ENCODE results near the gene OR2A7. TPM values are rescaled to one million over a fixed set of nuclear protein-coding genes. Genes with fewer than 3 reads are reported as not detected.
"Not testable (repeated sequence)": the region's sequence is repeated elsewhere in the genome, so short reads cannot be mapped to it uniquely, and the experiment has no call there.

Gene OR2A7, protein sequence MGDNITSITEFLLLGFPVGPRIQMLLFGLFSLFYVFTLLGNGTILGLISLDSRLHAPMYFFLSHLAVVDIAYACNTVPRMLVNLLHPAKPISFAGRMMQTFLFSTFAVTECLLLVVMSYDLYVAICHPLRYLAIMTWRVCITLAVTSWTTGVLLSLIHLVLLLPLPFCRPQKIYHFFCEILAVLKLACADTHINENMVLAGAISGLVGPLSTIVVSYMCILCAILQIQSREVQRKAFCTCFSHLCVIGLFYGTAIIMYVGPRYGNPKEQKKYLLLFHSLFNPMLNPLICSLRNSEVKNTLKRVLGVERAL
- polyA plus RNA-seq, result 16.7 TPM
- long read RNA-seq, donor 1, partial matches to known transcripts, result 0 of 2 reads
- long read RNA-seq, donor 1, other reads (novel, unspliced or antisense), result 0 of 2 reads
- long read RNA-seq, donor 2, transcript OR2A7-201 (1 exons, 1,116 nt), result major isoform, 6 of 6 reads
- long read RNA-seq, donor 2, partial matches to known transcripts, result 0 of 6 reads
- long read RNA-seq, donor 2, other reads (novel, unspliced or antisense), result 0 of 6 reads
- long read RNA-seq, donor 3, partial matches to known transcripts, result 0 of 2 reads
- long read RNA-seq, donor 3, other reads (novel, unspliced or antisense), result 0 of 2 reads
- long read RNA-seq, donor 4, partial matches to known transcripts, result 0 of 1 reads
- long read RNA-seq, donor 4, other reads (novel, unspliced or antisense), result 0 of 1 reads
- long read RNA-seq, donor 5, partial matches to known transcripts, result 0 of 2 reads
- long read RNA-seq, donor 5, other reads (novel, unspliced or antisense), result 0 of 2 reads
- long read RNA-seq, donor 6, partial matches to known transcripts, result 0 of 4 reads
- long read RNA-seq, donor 6, other reads (novel, unspliced or antisense), result 0 of 4 reads
- long read RNA-seq, donor 7, result 0 reads
- long read RNA-seq, donor 8, partial matches to known transcripts, result 0 of 4 reads
- long read RNA-seq, donor 8, other reads (novel, unspliced or antisense), result 0 of 4 reads
- long read RNA-seq, donor 9, partial matches to known transcripts, result 0 of 1 reads
- long read RNA-seq, donor 9, other reads (novel, unspliced or antisense), result 0 of 1 reads
- long read RNA-seq, donor 10, partial matches to known transcripts, result 0 of 3 reads
- long read RNA-seq, donor 10, other reads (novel, unspliced or antisense), result 0 of 3 reads
- long read RNA-seq, donor 11, partial matches to known transcripts, result 0 of 2 reads
- long read RNA-seq, donor 11, other reads (novel, unspliced or antisense), result 0 of 2 reads

DNA sequence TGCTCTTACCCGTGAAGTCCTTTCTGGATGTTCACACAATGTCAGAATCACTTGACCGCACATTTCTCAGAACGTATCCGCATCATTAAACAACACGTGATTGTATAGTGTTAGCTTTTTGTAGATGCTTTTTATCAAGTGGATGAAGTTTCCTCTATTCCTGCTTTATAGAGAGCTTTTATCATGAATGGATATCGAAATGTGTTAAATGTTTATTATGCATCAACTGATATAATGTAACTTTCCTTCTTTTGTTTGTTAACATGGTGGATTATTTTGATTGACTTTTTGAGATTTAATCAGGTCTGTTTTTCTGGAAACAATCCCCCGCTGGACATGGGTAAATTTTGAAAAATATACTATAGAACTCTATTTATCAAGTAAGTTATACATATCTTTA, at the start of gene OR2A7:
Gene OR2A7, minus strand, starts transcription at position 101 of the 400 bp plus-strand sequence. CDS start 5,164 bp downstream, outside the sequence.
- H3K27me3 ChIP-seq (ENCODE audit: control insufficient read depth, insufficient read depth, low read length); H3K4me1 ChIP-seq (ENCODE audit: control insufficient read depth, insufficient read depth, low read length); H3K27ac ChIP-seq (ENCODE audit: low read length); H3K9me3 ChIP-seq (ENCODE audit: control insufficient read depth, low read depth, low read length); H3K4me3 ChIP-seq (ENCODE audit: low read length); H3K36me3 ChIP-seq (ENCODE audit: control insufficient read depth, insufficient read depth, low read length); DNase-seq: not testable (repeated sequence)
- WGBS (ENCODE audit: insufficient coverage, low lambda C conversion rate), result no CpG with 5 or more reads among the region's 7 CpGs

DNA sequence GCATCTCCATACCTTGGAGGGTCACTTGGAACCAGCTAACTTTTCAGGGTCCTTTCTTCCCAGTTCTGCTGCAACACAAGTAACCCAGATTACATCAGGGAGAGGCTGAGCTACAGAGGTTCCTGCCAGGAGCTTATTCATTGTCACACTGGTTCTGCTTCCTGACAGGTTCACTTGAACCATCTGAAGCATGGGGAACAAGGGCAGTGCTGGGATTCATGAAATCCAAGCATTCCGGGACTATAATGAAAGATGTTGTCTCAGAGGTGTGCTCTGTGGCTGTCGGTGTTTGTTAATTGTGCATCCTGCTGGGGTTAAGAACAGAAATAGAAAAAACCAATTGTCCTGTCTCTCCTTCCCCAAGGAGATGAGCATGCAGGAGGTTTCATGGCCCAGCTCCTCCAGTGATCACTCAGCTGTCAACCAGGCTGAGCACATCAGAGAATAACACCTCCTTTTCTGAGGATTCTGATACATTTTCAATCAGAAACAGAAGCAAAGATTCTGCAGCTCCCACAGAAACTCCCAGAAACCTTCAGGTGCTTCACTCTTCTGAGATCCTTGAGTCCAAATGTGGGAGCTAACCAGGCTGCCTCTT, 47.4 kb upstream of the OR2A7 start, which contains the start of gene OR2A1:
Gene OR2A1, plus strand, starts transcription at position 548 of the 598 bp plus-strand sequence. CDS start 5,706 bp downstream, outside the sequence.
- H3K9me3 ChIP-seq (ENCODE audit: control insufficient read depth, low read depth, low read length); H3K27me3 ChIP-seq (ENCODE audit: control insufficient read depth, insufficient read depth, low read length); H3K36me3 ChIP-seq (ENCODE audit: control insufficient read depth, insufficient read depth, low read length); H3K4me1 ChIP-seq (ENCODE audit: control insufficient read depth, insufficient read depth, low read length); H3K4me3 ChIP-seq (ENCODE audit: low read length); H3K27ac ChIP-seq (ENCODE audit: low read length); DNase-seq: not testable (repeated sequence)
- WGBS (ENCODE audit: insufficient coverage, low lambda C conversion rate), result no CpG with 5 or more reads among the region's 2 CpGs

DNA sequence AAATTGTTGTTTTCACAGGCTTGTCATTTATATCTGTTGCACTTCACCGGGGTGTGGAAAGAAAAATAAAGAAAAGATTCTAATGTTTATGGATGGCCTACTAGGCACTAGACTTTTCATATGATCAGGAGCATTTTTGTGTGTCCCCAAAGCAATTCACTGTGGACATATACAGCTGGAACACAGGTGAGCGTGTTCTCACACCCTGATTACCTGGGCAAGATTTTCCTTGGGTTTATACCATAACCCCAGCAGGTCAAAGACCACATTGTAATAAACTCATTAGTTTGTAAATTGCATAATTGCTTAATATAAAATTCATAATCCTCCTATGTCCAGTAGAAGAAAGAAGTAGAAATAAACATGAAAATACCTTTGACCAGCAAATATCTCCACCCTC, 46.6 kb upstream of the OR2A7 start:
- WGBS (ENCODE audit: insufficient coverage, low lambda C conversion rate), result no CpG with 5 or more reads among the region's 2 CpGs
- not testable (repeated sequence) for H3K4me1 ChIP-seq (ENCODE audit: control insufficient read depth, insufficient read depth, low read length); H3K36me3 ChIP-seq (ENCODE audit: control insufficient read depth, insufficient read depth, low read length); H3K9me3 ChIP-seq (ENCODE audit: control insufficient read depth, low read depth, low read length); H3K4me3 ChIP-seq (ENCODE audit: low read length); H3K27ac ChIP-seq (ENCODE audit: low read length); DNase-seq; H3K27me3 ChIP-seq (ENCODE audit: control insufficient read depth, insufficient read depth, low read length)

DNA sequence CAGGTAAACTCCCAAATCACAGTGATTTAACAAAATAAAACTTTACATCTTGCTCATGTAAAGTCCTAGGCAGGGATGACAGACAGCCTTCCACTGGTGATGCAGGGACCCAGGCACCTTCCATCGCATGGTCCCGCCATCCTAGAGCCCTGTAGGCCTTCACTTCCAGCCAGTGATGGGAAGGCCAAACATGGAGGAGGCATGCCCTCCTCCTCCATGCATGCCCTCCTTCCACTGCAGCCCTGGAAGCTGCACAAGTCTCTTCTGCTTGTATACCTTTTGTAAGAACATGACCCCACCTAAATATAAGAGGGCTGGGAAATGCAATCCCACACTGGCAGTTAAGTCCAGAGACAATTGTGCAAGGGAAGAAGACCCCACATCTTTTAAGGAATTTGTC, 45.1 kb upstream of the OR2A7 start:
- not testable (repeated sequence) for H3K4me1 ChIP-seq (ENCODE audit: control insufficient read depth, insufficient read depth, low read length); H3K9me3 ChIP-seq (ENCODE audit: control insufficient read depth, low read depth, low read length); DNase-seq; H3K4me3 ChIP-seq (ENCODE audit: low read length); H3K27ac ChIP-seq (ENCODE audit: low read length); H3K27me3 ChIP-seq (ENCODE audit: control insufficient read depth, insufficient read depth, low read length); H3K36me3 ChIP-seq (ENCODE audit: control insufficient read depth, insufficient read depth, low read length)
- no CpG with 5 or more reads among the region's 2 CpGs for WGBS (ENCODE audit: insufficient coverage, low lambda C conversion rate)

DNA sequence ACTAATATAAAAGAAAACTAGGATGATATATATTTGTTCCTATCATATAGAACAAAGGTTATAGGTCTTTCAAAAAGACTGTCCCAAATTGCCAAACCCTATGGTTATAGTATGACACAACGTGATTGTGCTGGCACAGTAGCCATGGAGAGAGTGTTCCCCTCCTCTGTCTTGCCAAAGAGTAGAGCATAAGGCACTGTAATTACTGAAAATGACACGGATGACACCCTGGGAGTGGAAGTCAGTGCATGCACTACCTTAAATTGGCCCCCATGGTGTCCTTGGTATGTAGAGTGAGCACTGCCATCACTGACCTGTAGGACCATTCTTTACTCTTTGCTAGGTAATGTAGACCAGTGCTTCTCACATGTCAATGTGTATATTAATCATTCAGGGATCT, 40.6 kb upstream of the OR2A7 start:
- H3K27ac ChIP-seq (ENCODE audit: low read length); H3K9me3 ChIP-seq (ENCODE audit: control insufficient read depth, low read depth, low read length); H3K4me1 ChIP-seq (ENCODE audit: control insufficient read depth, insufficient read depth, low read length); DNase-seq; H3K4me3 ChIP-seq (ENCODE audit: low read length); H3K27me3 ChIP-seq (ENCODE audit: control insufficient read depth, insufficient read depth, low read length); H3K36me3 ChIP-seq (ENCODE audit: control insufficient read depth, insufficient read depth, low read length): not testable (repeated sequence)
- no CpG with 5 or more reads among the region's 2 CpGs for WGBS (ENCODE audit: insufficient coverage, low lambda C conversion rate)

DNA sequence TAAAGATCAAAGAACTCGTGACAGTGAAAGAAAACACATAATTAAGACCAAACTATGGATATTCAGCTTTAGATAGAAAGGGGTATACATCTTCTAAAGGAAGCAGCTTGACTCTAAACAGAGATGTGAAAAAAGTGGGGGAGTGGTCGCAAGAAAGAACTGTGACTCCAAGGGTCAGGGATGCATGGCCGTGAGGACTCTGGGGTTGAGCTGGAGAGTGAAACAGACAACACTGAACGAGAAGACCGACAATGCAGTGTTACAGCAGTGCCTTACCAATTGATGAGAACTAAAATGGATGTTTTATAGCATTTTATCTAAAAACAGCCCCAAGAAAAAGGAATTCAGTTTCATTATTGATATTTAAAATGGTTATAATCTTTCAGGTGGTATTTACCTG, 39.0 kb upstream of the OR2A7 start:
- not testable (repeated sequence) for H3K27me3 ChIP-seq (ENCODE audit: control insufficient read depth, insufficient read depth, low read length); H3K4me1 ChIP-seq (ENCODE audit: control insufficient read depth, insufficient read depth, low read length); H3K27ac ChIP-seq (ENCODE audit: low read length); H3K4me3 ChIP-seq (ENCODE audit: low read length); H3K9me3 ChIP-seq (ENCODE audit: control insufficient read depth, low read depth, low read length); H3K36me3 ChIP-seq (ENCODE audit: control insufficient read depth, insufficient read depth, low read length); DNase-seq
- WGBS (ENCODE audit: insufficient coverage, low lambda C conversion rate), result no CpG with 5 or more reads among the region's 5 CpGs

DNA sequence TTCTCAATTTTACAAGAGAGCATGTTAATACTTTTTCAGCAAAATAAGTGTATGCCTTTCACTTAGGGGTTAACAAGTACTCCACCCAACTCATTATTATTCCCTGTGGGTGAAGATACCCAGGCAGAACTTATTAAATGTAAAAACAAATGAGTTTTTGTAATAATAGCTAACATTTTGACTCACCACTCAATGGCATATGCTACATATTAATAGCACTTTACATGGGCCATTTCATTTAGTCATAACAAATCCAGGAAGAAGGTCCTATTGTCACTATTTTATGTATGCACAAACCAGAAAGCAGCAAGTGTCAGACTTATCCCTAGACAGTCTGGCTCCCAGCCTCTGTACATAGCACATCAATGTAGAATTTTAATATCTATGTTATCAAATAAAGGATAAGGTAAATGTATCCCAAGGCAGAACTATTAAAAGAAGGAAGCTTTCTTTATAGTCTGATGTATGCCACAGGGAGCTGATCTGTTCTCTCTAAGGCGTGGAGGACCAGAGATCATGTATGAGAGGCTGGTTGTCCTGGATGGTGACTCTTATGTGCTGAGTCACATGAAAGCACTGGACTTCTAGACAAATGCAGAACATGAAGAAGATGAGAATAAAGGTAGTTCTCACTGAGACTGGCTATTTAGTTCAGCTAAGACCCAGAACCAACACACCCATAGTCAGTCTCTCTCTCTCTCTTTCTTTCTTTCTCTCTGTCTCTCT, 38.1 kb upstream of the OR2A7 start:
- H3K9me3 ChIP-seq (ENCODE audit: control insufficient read depth, low read depth, low read length); H3K27me3 ChIP-seq (ENCODE audit: control insufficient read depth, insufficient read depth, low read length); H3K36me3 ChIP-seq (ENCODE audit: control insufficient read depth, insufficient read depth, low read length); DNase-seq; H3K4me1 ChIP-seq (ENCODE audit: control insufficient read depth, insufficient read depth, low read length); H3K4me3 ChIP-seq (ENCODE audit: low read length); H3K27ac ChIP-seq (ENCODE audit: low read length): not testable (repeated sequence)
- no CpG with 5 or more reads among the region's 1 CpG for WGBS (ENCODE audit: insufficient coverage, low lambda C conversion rate)

DNA sequence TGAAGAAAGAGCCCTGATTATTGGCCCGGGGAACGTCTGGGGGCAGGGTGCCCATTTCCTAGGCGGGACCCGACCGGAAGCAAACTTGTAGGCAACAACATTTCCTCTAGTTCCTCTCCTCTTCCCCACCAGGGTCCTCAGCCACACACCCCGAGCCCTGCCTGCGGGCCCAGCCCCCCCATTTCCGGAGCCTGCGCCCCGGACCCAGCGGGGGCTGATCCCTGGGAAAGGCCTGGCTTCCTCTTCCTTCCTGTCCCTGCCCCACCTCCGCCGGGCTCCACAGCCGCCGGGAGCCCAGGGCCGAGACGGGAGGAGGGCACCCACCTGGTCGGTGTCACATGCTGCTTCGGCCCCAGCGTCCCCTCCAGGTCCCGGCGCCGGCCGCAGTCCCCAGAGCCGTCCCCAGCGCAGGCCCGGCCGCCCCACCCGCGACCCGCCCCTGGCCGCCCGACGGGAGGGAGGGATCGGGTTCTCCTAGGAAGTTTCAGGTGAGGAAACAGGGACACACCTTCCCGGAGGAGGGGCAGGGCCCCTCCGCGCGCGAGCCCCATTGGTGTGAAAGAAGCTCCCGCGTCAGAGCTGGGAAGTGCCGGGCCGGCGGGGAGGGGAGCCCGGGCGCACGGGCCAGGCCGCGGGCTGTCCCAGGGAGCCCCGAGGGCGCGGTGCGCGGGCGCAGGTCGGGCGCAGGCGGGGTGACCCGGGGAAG, 29.4 kb upstream of the OR2A7 start:
- not testable (repeated sequence) for DNase-seq; H3K9me3 ChIP-seq (ENCODE audit: control insufficient read depth, low read depth, low read length); H3K4me1 ChIP-seq (ENCODE audit: control insufficient read depth, insufficient read depth, low read length); H3K27me3 ChIP-seq (ENCODE audit: control insufficient read depth, insufficient read depth, low read length); H3K4me3 ChIP-seq (ENCODE audit: low read length); H3K36me3 ChIP-seq (ENCODE audit: control insufficient read depth, insufficient read depth, low read length); H3K27ac ChIP-seq (ENCODE audit: low read length)
- WGBS (ENCODE audit: insufficient coverage, low lambda C conversion rate), result no CpG with 5 or more reads among the region's 60 CpGs

DNA sequence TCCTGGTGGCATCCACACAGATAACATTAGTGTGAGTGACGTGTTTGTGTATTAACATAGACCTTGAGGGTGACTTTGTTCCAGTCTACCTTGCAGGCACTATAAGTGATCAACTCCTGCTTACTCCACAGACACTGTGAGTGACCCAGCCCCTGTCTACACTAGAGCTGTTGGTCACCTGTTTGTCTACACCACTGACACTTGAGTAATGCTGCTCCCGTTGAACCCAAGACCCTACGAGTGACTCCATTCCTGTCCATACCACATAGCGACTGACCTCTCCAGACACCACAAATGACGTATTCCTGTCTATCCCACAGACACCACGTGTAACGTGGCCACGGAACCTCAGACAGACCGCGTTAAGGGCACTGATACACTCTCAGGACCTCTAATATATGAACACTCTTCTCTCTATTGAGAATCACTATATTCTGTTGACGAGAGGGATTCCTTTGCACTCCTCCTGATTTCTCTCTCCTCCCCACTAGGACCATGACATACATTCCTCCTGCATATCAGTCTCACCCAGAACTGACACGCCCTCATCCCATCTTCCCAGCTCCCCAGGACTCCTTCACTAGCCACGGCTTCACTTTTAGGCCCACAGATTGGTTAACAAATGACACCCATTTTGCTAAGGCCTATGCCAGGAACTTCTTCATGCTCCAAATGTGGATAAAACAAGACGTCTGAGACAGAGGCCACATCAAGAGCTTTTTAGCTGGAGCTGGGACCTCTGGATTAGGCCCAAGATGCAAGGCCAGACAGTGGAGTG, 28.0 kb upstream of the OR2A7 start:
- not testable (repeated sequence) for H3K4me1 ChIP-seq (ENCODE audit: control insufficient read depth, insufficient read depth, low read length); H3K27me3 ChIP-seq (ENCODE audit: control insufficient read depth, insufficient read depth, low read length); H3K9me3 ChIP-seq (ENCODE audit: control insufficient read depth, low read depth, low read length); H3K4me3 ChIP-seq (ENCODE audit: low read length); H3K27ac ChIP-seq (ENCODE audit: low read length); H3K36me3 ChIP-seq (ENCODE audit: control insufficient read depth, insufficient read depth, low read length)
- DNase-seq, result peak in 1 of 2 donors; percentile 6
- 92% methylated on average over 2 of the region's 14 CpGs for WGBS (ENCODE audit: insufficient coverage, low lambda C conversion rate)

Data from large intestine (tissue), 12 donors.